Stomach (tissue), 9 donors: ENCODE results near the gene TENM3. TPM values are rescaled to one million over a fixed set of nuclear protein-coding genes. Genes with fewer than 3 reads are reported as not detected.

Source experiments
- DNase-seq, 2 donors: peaks; one replicate each; pipeline versions ENCODE4 v3.0.0 to v3.0.0-alpha.2; 2013 to 2019
- H3K27ac ChIP-seq, 5 donors: fragments of 200-600 bp in 4 of 5; sonication (generic) in 4 of 5; one replicate each; pipeline ENCODE4 v1.5.1; 2013 to 2019; ENCODE audit warnings: mild to moderate bottlenecking in 1 of 5, moderate library complexity in 1 of 5
- H3K27me3 ChIP-seq, 3 donors: fragments of 200-600 bp; sonication (generic); one replicate each; pipeline ENCODE4 v1.5.1; 2017 to 2019; ENCODE audit warnings: mixed run types in 1 of 3
- H3K36me3 ChIP-seq, 4 donors: fragments of 200-600 bp; sonication (generic); 1 replicate in 3 of 4; 2 replicates in 1 of 4; pipeline ENCODE4 v1.5.1; 2016 to 2019
- H3K4me1 ChIP-seq, 4 donors: fragments of 200-600 bp; sonication (generic); one replicate each; pipeline ENCODE4 v1.5.1; 2016 to 2019
- H3K4me3 ChIP-seq, 4 donors: fragments of 200-600 bp; sonication (generic) in 3 of 4; one replicate each; pipeline ENCODE4 v1.5.1; 2016 to 2019; ENCODE audit warnings: mild to moderate bottlenecking in 1 of 4
- H3K9me3 ChIP-seq, 4 donors: fragments of 200-600 bp; sonication (generic); one replicate each; pipeline ENCODE4 v1.5.1; 2016 to 2019
- EP300 ChIP-seq: sonication (generic); formaldehyde crosslinking; IDR thresholded peaks from one replicate; pipeline ENCODE4 v1.6.1; 2017; ENCODE audit warnings: antibody characterized with exemption
- POLR2A ChIP-seq, 4 donors: fragments of 450-650 bp; IDR thresholded peaks; one replicate each; pipeline ENCODE4 v1.6.1; 2016; ENCODE audit warnings: antibody characterized with exemption in 4 of 4, control low read depth in 2 of 4, mild to moderate bottlenecking in 1 of 4, moderate library complexity in 1 of 4
- POLR2AphosphoS5 ChIP-seq, 3 donors: sonication (generic); formaldehyde crosslinking; IDR thresholded peaks; one replicate each; pipeline ENCODE4 v1.6.1; 2016; ENCODE audit warnings: antibody characterized with exemption in 3 of 3
- WGBS, 5 donors: extraction: QIAGEN DNeasy Blood & Tissue Kit in 3 of 5; methylation state at CpG; one replicate each; pipeline versions ENCODE4 v1.1.5 to v1.1.7; 2013 to 2018; 5-methylcytosine and 5-hydroxymethylcytosine counted together
- intact Hi-C: fragments of 100-400 bp; cut with DNase I; formaldehyde crosslinking; loops from one replicate; pipeline ENCODE4 v1.15.1; 2023; ENCODE audit warnings: low total_unique reads
- polyA plus RNA-seq, 3 donors: library from polyadenylated mRNA; stranded (reverse); fragments of 200-250 nt; gene quantifications; one replicate each; pipeline ENCODE4 v1.2.3, GENCODE V29; 2013
- total RNA-seq, 5 donors: library from RNA; depleted of rRNA; stranded (reverse); fragments of >200 nt; gene quantifications; one replicate each; pipeline versions ENCODE4 v1.1.0 to v1.2.3, GENCODE V29; 2014 to 2016
- TF ChIP-seq, protein P1 (sequence below), 7 experiments: fragments of 450-650 bp in 4 of 7; fragments of 200-600 bp in 3 of 7; sonication (generic) in 3 of 7; IDR thresholded peaks; one replicate each; pipeline ENCODE4 v1.5.1; 2016 to 2019; ENCODE audit warnings: antibody characterized with exemption in 7 of 7, control low read depth in 2 of 7, mild to moderate bottlenecking in 1 of 7
- donor health status: healthy with polysubstance abuse.
- donor health status: Bipolar disorder and iron deficiency.
- donor health status: healthy.

TENM3 gene
- total and polyA plus RNA-seq, 8 donors = under 0.01 to 8.3 (median 0.44) TPM

DNA sequence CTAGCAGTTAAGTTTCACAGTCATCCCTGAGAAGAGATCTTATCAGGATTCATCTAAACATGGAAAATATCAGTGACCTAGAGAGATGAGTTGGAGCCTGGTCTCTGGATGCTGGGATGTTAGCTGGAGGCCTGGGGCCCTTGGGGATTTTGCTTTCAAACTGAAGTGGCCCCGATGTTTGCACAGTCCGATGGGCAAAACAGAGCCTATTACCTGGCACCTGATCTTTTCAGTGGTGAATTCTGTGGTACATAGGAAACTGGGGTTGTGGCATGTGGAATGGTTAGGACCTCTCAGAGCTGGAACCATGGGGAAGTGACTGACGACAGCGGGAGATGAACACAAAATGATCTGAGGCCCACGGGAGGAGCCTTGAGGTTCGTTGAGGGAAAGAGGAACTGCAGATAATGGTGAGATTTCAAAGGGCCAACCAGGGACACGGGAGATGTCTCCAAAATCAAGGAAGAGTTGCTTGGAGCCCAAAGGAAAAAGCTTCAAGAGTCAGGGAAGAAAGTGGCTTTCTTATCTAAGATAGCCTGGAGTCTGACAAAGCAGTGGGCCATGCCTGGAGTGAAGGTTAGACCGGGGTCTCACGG is 17.8 kb upstream of the TENM3 start:
- no peak for DNase-seq
- Histone ChIP-seq H3K4me1 (no peaks in the 10 kb centered on the region), H3K4me3 (no peak overlapping the region), H3K36me3 (no peaks in the 10 kb centered on the region), H3K27ac (no peak overlapping the region), H3K27me3 (no peaks in the 10 kb centered on the region), H3K9me3 (no peaks in the 10 kb centered on the region)
- intact Hi-C loops = no loop called here
- 85 to 92% (median 87%) methylated on average over 9 of the region's 9 CpGs for WGBS, 5 donors
- TF ChIP-seq, protein P1, sequence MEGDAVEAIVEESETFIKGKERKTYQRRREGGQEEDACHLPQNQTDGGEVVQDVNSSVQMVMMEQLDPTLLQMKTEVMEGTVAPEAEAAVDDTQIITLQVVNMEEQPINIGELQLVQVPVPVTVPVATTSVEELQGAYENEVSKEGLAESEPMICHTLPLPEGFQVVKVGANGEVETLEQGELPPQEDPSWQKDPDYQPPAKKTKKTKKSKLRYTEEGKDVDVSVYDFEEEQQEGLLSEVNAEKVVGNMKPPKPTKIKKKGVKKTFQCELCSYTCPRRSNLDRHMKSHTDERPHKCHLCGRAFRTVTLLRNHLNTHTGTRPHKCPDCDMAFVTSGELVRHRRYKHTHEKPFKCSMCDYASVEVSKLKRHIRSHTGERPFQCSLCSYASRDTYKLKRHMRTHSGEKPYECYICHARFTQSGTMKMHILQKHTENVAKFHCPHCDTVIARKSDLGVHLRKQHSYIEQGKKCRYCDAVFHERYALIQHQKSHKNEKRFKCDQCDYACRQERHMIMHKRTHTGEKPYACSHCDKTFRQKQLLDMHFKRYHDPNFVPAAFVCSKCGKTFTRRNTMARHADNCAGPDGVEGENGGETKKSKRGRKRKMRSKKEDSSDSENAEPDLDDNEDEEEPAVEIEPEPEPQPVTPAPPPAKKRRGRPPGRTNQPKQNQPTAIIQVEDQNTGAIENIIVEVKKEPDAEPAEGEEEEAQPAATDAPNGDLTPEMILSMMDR (IDR thresholded peaks at IDR 0.05) = no peak
- TF ChIP-seq POLR2A (IDR thresholded peaks at IDR 0.05) = no peak
- no peak for TF ChIP-seq EP300
- no peak for TF ChIP-seq POLR2AphosphoS5 (IDR thresholded peaks at IDR 0.05)

DNA sequence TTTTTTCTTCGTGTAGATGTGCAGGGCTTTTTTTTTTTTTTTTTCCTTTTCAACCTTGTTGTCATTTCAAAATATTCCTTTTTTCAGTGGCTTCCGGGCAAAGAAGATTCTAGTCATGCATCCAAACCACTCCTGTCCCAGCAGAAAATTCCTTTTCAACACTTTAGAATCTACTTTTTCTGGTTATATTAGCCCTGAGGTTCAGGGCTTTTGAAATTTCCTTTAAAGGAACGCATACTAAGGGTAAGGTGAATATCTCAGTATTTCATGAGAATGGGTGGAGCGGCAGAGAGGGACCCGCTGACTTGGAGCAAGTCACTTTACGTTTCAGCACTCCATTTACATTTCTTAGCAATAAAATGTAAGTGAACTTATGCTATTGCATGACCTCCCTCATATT is 15.6 kb upstream of the TENM3 start:
- 83 to 93% (median 88%) methylated on average over 6 of the region's 6 CpGs for WGBS, 5 donors
- TF ChIP-seq POLR2A (IDR thresholded peaks at IDR 0.05) (no peak), EP300 (no peak), POLR2AphosphoS5 (IDR thresholded peaks at IDR 0.05) (no peak)
- TF ChIP-seq, protein P1 (IDR thresholded peaks at IDR 0.05) = no peak
- no peaks in the 10 kb centered on the region for H3K4me1 ChIP-seq
- H3K27ac ChIP-seq = no peak overlapping the region
- H3K9me3 ChIP-seq = no peaks in the 10 kb centered on the region
- H3K27me3 ChIP-seq = no peaks in the 10 kb centered on the region
- H3K36me3 ChIP-seq = no peaks in the 10 kb centered on the region
- DNase-seq = no peak
- intact Hi-C loops = no loop called here
- no peak overlapping the region for H3K4me3 ChIP-seq

- intact Hi-C loops = no loop called here
- no peaks in the 10 kb centered on the region for H3K27me3 ChIP-seq
- no peak overlapping the region for H3K4me3 ChIP-seq
- TF ChIP-seq, protein P1 (IDR thresholded peaks at IDR 0.05) = no peak
- no peak for TF ChIP-seq POLR2A (IDR thresholded peaks at IDR 0.05)
- TF ChIP-seq POLR2AphosphoS5 (IDR thresholded peaks at IDR 0.05) = no peak
- TF ChIP-seq EP300 = no peak
- no peaks in the 10 kb centered on the region for H3K36me3 ChIP-seq
- no peaks in the 10 kb centered on the region for H3K9me3 ChIP-seq
- WGBS, 5 donors = 69 to 77% (median 70%) methylated on average over 7 of the region's 7 CpGs
- no peaks in the 10 kb centered on the region for H3K4me1 ChIP-seq
- no peak overlapping the region for H3K27ac ChIP-seq
- DNase-seq = no peak
Measured at GRCh38 chr4:182228991-182229577, 14.1 kb upstream of the TENM3 start.

DNA sequence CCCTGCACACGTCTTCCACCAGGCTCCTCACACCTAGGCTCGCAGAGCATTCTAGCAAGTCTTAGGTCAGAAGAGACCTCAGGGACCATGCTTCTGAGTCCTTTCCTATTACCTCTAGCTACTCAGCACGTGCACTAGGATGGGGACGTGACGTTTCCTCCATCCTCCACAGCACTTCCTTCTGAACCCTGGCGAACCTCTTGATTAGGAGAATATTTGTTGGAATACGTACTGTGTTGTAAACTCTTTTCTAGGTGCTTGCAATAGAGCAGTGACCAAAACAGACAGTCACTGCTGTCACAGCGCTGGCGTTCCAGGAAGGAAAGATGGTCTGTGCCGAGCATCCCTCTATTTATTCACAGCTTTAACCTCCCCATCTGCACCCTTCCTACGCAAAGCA is 12.9 kb upstream of the TENM3 start:
- Histone ChIP-seq H3K9me3 (no peaks in the 10 kb centered on the region), H3K4me3 (no peak overlapping the region), H3K36me3 (no peaks in the 10 kb centered on the region), H3K27ac (no peak overlapping the region), H3K27me3 (no peaks in the 10 kb centered on the region), H3K4me1 (no peaks in the 10 kb centered on the region)
- TF ChIP-seq, protein P1 (IDR thresholded peaks at IDR 0.05) = no peak
- no peak for TF ChIP-seq EP300
- TF ChIP-seq POLR2AphosphoS5 (IDR thresholded peaks at IDR 0.05) = no peak
- no peak for TF ChIP-seq POLR2A (IDR thresholded peaks at IDR 0.05)
- intact Hi-C loops = no loop called here
- WGBS, 5 donors = 83 to 91% (median 86%) methylated on average over 11 of the region's 11 CpGs
- DNase-seq = no peak
